RPMI7951 (cell line): ENCODE data around the gene TSC22D4. TPM values are rescaled to one million over a fixed set of nuclear protein-coding genes. Genes with fewer than 3 reads are reported as not detected.
"Not testable (repeated sequence)": the region's sequence is repeated elsewhere in the genome, so short reads cannot be mapped to it uniquely, and the experiment has no call there.

Experiments used
- DNase-seq: peaks from one replicate; pipeline ENCODE4 v3.0.0-alpha.2; 2012; ENCODE audit warnings: low read depth
- total RNA-seq: library from RNA; depleted of rRNA; stranded (reverse); fragments of >200 nt; shearing (Covaris generic); gene quantifications from 2 replicates; pipeline ENCODE4 v1.2.3, GENCODE V29; 2014

Gene TSC22D4
- total RNA-seq, 1 experiment from 2014 or later = 12.5 TPM

DNA sequence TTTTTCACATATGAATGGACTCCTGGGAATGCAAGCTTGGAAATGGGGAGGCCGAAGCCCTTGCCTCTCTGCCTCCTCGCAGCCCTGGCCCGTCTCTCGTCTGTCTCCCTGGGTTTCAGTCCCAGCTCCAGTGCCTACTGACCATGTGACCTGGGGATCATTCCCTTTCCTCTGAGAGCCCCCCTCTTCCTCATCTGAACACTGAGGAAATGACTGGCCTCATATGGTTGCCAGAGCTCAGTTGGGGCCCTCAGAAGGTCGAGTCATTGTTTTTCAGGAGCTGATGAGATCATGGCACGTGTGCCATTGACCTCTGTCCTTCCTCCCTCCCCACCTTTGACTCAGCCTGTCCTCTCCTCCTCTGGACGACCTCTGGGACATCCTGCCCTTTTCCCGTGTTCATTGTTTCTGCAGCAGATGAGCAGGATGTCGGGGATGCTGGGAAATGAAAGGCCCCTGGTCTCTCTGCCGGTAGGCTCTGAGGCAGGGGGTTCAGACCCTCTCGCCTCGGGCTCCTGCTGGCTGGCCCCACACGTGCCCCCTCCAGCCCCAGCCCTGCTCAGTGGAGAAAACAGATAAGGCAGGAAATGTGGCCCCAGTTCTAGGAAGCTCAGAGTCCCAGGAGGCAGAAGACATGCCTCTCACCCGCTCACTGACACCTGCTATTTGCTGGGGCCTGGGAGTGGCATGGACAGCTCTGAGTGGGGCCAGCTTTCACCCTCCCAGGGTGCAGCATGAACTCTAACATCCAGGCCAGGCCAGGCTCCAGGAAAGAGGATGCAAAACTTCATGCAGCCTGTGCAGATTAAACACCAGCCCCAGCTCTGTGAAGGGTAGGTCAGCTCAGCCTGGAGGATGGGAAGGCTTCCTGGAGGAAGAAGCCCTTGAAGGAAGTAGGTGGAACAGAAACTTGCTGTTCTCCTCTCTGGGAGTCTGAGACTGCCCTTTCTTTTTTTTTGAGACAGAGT, 34.4 kb downstream of the TSC22D4 start:
- DNase-seq = peak; percentile 59

DNA sequence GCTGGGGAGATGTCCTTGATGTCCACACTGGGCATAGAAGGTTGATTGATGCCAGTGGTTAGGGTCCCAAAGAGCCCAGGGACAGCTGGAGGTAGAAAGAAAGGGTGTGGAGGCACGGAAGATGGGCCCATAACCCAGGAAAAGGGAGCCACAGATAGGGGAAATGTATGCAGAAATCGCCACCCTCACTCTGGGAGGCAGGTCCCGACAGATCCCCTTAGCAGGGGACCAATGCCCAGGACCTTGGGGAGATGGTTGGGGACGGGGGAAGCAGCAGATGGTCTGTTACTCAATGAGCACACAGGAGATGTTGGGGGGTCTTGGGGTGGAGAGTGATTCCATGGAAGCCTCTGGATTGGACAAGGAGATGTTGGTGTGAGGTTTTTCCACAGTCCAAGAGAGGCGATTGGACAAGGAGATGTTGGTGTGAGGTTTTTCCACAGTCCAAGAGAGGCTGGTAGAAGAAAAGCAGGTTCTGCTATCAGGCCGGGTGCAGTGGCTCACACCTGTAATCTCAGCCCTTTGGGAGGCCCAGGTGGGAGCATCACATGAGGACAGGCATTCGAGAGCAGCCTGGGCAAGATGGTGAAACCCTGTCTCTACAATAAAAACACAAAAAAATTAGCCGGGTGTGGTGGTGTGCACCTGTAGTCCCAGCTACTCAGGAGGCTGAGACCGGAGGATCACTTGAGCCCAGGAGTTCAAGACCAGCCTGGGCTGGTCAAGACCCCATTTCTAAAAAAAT, 35.7 kb downstream of the TSC22D4 start:
- DNase-seq = no peak

DNA sequence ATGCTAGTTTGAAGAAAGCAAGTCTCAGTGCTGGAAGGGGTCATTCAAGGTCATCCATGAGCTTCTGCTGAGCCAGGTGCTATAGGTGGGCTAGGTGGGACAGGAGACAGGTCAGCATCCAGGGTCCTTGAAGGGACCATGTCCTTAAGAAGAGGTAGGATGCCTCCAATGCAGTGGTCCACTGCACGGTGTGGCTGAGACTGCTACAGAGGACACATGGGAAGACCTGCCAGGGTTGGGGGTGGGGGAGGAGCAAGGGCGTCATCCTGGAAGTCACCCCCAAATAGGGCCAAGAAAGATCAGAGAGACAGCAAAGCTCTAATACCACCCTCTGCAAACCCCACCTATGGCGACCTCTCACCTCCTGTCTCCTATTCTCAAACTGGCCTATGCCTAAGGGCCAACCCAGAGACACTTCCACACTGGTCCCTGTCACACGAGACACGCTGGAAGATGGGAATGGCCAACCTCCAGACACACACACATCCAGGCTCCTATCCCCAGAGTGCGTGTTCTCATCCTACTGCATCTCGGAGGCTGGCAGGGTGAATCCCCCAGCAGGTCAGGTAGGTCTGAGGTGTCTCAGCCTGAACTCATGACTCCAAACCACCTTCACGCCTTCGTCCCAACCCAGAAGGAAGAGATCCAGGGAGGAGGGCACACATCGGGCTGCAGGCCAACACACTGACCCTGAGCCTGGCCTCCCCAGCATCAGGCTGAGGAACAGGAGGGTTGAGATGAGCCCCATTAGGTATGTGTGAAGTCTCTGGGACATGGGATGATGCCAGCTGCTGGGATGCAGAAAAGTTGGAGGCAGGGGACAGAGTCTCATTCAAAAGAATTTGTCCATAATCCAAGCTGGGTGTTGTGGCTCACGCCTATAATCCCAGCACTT, 37.1 kb downstream of the TSC22D4 start:
- no peak for DNase-seq

DNA sequence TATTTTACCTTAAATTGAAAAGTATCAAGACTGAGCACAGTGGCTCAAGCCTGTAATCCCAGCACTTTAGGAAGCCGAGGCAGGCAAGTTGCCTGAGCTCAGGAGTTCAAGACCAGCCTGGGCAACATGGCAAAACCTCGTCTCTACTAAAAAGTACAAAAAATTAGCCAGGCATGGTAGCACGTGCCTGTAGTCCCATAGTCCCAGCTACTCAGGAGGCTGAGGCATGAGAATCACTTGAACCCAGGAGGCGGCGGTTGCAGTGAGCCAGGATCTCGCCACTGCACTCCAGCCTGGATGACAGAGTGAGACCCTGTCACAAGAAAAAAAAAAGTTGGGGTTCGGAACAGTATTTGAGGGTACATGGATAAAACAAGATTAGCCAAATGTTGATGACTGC, 39.8 kb downstream of the TSC22D4 start:
- DNase-seq = not testable (repeated sequence)

DNA sequence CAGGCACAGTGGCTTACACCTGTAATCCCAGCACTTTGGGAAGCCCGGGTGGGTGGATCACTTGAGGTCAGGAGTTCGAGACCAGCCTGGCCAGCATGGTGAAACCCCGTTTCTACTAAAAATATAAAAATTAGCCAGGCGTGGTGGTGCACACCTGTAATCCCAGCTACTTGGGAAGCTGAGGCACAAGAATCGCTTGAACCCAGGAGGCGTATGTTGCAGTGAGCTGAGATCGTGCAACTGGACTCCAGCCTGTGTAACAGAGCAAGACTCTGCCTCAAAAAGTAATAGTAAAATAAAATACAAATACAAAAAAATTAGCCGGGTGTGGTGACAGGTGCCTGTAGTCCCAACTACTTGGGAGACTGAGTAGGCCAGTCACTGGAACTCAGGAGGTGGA, 40.3 kb downstream of the TSC22D4 start:
- not testable (repeated sequence) for DNase-seq

DNA sequence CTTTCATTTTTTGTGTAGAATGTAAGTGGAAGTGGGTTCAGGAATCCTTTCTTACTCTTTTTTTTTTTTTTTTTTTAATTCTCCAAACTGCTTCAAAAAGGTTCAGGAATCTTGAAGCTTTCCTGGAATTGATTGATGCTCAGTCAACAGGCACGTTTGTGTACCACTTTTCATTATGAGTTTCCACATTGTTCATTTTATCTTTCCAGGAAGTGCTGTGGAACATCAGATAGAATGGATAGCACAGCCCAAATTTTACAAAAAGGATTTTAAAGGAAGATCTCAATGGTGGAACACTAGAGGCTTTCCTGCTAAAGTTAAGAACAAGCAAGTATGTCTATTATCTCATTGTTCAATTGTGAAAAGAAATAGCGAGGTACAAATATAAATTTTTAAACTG, 40.8 kb downstream of the TSC22D4 start:
- DNase-seq = no peak

DNA sequence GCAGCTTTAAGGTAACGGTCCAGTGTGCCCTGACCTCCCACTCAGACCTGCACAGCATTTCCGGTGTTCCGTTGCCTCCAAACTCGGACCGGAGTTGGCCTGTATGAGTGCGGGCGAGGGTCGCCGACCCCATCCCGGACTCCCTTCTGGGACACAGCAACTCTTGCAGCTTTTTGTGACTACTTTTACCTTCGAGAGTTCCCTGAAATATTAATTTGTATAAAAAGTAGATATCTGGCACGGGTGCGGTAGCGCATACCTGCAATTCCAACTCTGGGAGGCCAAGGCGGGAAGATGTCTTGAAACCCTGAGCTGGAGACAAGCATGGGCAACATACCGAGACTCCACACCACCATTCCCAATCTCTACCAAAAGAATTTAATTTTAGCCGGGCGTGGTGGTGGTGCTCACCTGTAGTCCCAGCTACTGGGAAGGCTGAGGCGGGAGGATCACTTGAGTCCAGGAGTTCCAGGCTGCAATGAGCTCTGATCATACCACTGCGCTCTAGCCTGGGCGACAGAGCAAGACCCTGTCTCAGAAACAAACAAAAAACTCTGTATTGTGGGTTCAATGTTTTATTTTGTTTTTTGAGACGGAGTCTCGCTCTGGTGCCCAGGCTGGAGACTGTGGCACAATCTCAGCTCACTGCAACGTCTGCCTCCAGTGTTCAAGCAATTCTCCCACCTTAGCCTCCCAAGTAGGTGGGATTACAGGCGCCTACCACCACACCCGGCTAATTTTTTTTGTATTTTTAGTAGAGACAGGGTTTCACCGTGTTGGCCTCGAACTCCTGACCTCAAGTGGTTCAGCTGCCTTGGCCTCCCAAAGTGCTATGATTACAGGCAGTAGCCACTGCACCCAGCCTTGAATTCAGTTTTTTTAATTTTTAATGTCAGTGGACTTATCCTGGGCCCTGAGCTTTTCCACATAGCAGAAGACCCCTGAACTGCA, 41.6 kb downstream of the TSC22D4 start:
- no peak for DNase-seq

DNA sequence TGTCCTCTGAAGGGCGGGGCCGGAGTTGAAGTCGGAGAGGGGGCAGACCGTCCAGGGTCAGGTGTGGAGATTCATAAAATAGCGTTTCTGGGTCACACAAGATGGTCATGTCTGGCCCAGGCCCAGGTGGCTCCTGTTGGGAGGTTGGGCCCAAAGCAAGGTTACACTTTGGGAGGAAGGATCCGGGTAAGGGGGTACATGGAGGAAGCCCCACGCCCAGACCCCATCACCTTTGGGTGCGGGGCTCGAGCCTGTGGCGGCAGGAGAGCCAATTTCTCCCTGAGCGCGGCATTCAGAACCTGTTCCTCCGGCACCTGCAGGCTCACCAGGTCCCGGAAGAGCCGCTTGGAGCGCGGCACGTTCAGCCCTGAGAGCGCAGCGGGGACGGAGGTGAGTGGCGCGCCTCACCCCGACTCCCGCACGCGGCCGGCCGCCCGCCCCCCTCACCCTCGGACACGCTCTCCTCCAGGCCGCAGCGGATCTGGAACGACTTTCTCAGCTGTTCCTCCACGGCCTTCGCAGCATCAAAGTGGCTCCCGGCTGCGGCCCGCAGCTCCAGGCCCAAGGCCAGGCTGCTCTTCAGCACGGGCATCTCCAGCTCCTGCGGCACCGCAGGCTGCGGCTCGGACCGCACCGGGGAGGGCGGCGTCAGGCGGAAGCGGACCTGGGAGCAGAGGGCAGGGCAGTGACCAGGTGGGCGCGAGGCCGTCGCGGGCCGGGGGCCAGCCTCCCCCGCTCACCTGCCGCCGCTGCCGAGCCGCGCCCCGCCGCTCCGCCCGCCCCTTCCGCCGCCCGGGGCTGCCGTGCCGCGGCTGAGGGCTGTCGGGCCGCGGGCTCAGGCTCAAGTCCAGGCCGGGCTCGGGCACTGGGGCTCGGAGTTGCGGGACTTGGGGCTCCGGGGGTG, 43.4 kb downstream of the TSC22D4 start:
- DNase-seq = peak; percentile 25

DNA sequence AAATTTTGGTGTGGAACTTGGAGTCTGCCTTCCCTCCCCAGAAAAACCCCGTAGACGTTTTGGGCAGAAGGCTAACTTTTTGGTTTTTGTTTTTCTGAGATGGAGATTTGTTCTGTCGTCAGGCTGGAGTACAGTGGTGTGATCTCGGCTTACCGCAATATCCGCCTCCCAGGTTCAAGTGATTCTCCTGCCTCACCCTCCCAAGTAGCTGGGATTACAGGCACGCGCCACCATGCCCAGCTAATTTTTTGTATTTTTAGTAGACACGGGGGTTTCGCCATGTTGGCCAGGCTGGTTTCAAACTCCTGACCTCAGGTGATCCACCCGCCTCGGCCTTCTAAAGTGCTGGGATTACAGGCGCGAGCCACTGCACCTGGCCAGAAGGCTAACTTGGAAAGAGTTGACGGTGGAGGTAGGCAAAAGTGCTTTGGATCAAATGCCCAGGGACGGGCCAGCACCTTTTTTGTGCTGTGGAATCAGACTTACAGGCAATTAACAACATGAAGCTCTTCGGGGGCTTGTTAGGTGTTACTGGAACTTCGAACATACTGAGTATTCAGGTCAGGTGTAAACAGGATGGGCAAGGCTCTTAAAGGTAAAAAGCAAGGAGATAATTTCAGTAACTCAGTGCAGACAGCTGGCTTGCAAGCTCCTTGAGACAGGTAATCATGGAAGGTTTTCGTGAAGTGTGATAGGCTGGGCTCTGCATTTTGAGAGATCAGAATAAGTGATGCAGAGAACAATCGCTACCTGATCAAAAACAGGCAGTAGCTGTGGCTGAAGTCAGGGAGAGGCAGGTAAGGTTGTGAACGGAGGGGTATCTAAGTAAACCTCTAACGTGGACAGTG, 44.5 kb downstream of the TSC22D4 start:
- no peak for DNase-seq

DNA sequence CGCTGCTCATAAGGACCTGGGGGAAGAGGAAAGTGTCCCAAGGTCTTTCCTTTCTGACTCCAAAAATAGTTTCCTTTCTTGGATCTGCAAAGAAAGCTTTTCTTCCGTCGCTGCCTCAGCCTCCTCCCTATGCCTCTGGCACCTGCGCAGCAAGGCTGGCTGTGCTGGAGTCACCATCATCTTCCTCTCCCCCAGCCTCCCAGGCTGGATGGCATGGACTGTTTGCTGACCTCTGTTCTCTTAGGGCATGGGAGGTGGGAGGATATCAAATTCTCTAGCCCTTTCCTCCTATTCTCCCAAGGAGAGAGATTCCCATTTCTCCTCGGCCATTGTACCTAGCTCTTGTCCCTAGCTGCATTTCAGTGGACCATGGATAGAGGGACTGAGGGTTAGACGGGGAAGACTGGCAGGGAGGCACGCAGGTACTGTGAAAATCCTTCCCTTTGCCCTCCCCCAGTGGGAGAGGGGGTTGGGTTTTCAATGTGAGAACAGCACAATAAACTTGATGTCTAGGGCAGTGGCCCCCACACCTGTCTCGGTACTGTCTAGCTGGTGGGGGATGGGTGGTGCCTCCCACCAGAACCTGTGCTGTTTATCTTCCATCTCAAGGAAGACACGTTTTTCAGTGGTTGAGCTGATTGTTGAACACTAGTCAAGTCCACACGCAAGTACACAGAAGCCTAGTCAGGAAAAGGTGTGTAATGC, 45.3 kb downstream of the TSC22D4 start:
- DNase-seq = no peak

DNA sequence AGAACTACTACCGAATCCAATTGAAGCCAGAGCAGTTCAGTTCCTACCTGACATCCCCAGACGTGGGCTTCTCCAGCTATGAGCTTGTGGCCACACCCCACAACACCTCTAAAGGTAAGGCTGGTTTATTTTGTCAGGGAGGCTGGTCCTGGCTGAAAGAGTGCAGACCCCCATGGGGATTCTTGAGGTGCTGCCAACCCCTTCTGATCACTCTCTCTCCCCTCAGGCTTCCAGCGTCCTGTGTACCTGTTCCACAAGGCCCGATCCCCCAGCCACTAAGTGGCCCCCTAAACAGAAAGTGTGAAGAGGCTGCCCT, 45.8 kb downstream of the TSC22D4 start:
- DNase-seq = no peak

DNA sequence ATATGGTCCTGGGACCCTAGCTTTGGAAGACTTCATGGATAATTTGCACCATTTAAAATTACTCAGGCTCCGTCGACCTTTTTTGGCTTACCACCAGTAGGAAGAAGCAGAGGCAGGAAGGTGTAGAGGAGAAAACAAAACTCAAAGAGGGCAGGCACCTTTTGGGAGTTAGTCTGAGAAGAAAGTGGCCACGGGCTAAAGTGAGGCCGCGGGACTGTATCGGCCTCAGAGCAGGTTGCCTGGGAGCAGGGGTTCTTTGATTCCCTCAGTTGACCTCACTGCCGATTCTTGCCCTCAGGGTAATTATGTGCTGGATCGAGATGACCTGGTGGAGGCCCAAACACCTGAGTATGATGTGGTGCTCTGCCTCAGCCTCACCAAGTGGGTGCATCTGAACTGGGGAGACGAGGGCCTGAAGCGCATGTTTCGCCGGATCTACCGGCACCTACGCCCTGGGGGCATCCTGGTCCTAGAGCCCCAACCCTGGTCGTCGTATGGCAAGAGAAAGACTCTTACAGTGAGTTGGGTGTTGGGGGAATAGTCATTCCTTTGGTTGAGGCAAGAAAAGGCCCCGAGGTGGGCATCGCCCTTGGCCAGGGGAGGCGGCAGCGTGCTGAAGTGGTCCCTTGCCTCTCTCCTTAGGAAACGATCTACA, 46.3 kb downstream of the TSC22D4 start:
- DNase-seq = no peak

DNA sequence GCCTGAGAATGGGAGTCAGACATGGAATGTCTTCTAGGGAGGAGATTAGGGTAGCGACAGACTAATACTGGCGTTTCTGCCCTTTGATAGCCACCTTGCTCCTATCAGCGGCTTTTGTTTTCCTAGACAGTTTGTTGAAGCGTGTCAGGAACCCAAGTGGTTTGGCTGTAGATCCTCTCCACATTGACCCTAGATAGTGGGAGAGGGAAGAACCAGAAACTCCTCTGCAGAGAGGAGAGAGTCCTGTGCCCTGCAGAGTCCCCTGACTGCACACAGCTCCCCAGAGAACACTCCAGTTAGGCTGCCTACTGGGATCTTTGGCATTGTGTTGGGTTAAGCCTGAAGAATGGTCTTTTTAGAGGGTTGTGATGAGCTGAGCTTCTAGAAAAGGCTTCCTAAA, 47.0 kb downstream of the TSC22D4 start:
- DNase-seq = no peak

DNA sequence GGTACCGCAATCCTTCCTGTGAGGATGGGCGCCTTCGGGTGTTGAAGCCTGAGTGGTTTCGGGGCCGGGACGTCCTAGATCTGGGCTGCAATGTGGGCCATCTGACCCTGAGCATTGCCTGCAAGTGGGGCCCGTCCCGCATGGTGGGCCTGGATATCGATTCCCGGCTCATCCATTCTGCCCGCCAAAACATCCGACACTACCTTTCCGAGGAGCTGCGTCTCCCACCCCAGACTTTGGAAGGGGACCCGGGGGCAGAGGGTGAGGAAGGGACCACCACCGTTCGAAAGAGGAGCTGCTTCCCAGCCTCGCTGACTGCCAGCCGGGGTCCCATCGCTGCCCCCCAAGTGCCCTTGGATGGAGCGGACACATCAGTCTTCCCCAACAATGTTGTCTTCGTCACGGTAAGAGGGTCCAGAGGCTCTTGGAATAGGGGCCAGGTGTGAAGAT, 47.7 kb downstream of the TSC22D4 start:
- DNase-seq = no peak

DNA sequence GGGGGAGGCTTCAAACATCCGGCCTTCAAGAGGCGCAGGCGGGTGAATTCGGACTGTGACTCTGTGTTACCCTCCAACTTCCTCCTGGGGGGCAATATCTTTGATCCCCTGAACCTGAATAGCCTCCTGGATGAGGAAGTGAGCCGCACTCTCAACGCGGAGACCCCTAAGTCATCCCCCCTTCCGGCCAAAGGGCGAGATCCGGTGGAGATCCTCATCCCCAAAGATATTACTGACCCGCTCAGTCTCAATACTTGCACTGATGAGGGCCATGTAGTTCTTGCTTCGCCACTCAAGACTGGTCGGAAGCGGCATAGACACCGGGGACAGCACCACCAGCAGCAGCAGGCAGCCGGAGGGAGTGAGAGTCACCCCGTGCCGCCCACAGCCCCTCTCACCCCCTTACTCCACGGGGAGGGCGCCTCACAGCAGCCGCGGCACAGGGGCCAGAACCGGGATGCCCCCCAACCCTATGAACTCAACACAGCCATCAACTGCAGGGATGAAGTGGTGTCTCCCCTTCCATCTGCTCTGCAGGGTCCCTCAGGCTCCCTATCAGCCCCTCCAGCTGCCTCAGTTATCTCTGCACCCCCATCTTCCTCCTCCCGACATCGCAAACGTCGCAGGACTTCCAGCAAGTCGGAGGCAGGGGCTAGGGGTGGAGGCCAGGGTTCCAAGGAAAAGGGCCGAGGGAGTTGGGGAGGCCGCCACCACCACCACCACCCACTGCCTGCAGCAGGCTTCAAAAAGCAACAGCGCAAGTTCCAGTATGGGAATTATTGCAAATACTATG, 48.3 kb downstream of the TSC22D4 start:
- no peak for DNase-seq

DNA sequence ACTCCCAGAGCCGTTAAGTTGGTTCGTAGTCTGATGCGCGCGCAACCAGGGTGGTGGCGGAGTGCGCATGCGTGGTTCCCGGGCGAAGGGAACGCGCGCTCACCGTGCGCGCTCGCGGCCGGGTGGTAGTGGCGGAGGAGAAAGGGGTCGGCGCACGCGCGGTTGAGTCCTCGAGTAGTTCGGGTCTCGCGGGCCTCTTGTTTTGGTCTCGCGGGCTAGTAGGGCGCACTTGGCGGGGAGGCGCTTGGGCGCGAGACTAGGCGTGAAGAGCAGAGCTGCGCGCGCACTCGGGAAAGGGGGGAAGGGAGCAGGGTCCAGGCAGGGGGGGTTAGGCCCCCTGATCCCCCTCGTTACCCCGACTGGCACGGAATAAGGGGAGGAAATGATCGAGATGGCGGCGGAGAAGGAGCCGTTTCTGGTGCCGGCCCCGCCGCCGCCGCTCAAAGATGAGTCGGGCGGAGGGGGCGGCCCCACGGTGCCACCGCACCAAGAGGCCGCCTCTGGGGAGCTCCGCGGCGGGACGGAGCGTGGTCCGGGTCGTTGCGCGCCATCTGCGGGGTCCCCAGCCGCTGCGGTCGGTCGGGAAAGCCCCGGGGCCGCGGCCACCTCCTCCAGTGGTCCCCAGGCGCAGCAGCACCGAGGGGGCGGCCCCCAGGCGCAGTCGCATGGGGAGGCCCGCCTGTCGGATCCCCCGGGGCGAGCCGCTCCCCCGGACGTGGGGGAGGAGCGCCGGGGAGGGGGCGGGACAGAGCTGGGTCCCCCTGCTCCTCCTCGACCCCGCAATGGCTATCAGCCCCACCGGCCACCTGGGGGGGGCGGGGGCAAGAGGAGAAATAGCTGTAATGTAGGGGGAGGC, 49.1 kb downstream of the TSC22D4 start, which contains the start of gene MEPCE:
Gene MEPCE, plus strand, starts transcription at position 195 of the 856 bp plus-strand sequence. Its CDS starts 188 bp downstream, at position 383.
- DNase-seq = peak; percentile 93
